ENCODE data around the gene MPPED1.

MPPED1 gene

GRCh38 chr22:43448048-43448447, 36.2 kb downstream of the MPPED1 start:
- DNase-seq (ENCODE audit: low spot score), result no peak

DNA sequence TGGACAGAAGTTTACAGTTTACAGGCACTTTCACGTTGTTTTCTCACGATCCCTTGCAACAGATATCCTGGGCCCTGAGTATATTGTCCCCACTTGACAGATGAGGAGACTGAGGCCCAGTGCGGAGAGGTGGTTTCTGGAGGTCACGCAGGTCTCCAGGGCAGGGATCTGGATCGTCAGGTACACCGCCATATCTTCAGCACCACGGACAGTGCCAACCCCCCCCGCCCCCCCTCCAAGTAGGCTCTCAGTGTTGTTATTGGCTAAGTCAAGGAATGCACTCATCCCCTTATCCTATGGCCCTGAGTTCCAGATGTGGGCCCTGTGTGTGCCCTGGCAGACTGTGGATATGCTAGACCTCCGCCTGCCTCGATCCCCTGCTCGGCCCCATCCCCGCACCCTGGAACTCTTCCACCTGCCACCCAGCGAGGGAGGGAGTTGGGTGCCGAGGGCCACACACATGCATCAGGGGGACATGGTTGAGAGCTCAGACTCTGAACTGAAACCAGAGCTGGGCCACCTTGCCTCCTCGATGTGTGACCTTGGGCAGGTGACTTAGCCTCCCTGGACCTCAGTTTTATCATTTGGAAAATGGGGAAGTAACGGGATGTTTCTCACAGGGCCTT, 37.5 kb downstream of the MPPED1 start:
- DNase-seq (ENCODE audit: low spot score), result no peak

DNA sequence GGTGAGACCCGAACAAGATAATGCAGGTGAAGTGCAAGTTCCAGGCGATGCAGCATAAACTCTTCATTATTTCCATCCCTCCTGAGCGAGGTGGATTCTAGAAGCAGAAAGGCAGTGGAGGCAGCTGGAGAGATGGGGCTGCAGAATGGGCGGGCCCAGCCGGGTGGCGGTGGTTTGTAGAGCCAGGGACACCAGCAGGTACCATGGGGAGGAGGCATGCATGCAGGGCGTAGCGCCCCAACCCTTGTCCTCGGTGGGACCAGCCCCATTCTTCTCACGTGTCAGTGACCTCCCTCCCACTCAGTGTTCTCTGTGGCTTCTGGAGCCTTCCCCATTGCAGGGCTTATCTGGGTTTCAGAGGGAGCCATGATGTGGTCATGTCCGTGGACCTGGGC, 38.0 kb downstream of the MPPED1 start:
- no peak for DNase-seq (ENCODE audit: low spot score)

GRCh38 chr22:43451371-43452050, 39.7 kb downstream of the MPPED1 start:
- no peak for DNase-seq (ENCODE audit: low spot score)

- no peak for DNase-seq (ENCODE audit: low spot score)
Measured at GRCh38 chr22:43455846-43456245, 44.0 kb downstream of the MPPED1 start.

DNA sequence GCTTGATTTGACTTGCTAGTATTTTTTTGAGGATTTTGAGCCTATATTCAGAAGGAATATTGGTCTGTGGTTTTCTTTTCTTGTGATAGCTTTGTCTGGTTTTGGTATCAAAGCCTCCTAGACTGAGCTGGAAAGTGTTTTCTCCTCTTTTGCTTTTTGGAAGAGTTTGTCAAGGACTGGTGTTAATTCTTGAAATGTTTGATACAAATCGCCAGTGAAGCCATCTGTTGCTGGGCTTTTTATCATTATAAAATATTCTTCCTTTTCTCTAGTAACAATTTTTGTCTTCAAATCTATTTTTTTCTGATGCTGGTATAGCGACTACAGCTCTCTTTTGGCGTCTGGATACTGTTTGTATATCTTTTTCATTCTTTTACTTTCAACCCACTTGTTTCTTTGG, 45.2 kb downstream of the MPPED1 start:
- no peak for DNase-seq (ENCODE audit: low spot score)

GRCh38 chr22:43462701-43463100, 50.9 kb downstream of the MPPED1 start:
- DNase-seq (ENCODE audit: low spot score), result no peak

DNA sequence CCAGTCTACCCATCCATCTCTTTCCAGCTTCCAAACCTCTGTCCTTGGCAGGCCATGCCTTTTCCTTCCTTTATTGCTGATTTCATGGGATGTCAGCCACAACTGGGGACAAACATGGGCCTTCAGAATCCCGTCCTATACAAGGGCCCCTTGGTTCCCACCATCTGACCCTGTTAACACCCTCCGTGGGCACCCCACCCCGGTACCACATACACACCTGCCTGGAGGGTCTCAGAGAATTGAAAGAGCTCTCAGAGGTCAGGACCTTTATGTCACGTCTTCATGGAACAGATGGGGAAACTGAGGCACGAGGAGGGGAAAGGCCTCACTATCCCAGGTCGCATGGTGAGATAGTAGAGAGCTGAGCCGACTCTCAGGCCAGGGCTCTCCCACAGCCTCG, 53.0 kb downstream of the MPPED1 start:
- DNase-seq (ENCODE audit: low spot score), result no peak

- DNase-seq (ENCODE audit: low spot score), result no peak
Measured at GRCh38 chr22:43465291-43466015, 53.6 kb downstream of the MPPED1 start.

- no peak for DNase-seq (ENCODE audit: low spot score)
Measured at GRCh38 chr22:43466710-43467109, 54.9 kb downstream of the MPPED1 start.

DNA sequence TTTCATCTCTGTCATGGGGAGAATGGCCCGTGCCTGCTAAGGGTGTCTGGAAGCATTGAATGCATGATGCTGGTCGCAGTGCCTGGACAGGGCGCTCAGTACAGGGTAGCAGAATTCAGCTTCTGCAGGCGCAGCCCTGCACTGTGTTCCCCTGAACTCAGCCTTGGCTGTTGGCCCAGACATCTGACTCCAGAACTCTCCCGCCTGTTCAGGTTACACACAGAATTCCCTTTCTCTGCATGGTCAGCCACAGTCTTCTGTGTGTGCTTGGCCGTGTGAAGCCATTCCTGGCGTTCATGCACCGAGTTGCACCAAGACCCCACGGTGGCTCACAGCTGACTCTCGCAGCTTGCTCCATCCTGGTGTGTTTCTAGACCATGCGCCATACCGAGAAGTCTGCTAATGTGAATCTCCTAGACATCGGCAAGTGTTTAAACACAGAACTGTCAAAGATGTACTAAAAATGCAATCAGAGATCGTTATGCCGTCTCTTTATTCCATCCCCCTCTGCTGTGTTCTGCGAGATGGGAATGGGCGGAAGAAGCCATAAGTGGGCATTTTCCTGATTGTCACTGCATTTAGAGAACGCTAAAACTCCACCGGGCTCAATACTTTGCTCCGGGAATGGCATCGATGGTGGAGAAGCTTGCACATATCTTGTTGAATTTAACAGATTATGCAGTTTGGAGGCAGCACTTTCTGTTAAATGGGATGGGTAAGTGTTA, 55.6 kb downstream of the MPPED1 start:
- no peak for DNase-seq (ENCODE audit: low spot score)

DNA sequence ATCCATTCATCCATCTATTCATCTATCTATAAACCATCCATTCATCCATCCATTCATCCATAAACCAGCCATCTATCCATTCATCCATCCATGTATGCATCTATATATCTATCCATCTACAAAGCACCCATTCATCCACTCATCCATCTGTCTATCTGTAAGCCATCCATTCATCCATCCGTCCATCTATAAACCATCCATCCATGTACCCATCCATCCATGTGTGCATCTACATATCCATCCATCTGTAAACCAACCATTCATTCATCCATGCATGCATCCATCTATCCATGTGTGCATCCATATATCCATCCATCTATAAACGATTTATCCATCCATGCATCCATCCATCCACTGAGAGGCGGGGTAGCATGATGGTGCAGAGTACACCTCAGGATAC, 58.4 kb downstream of the MPPED1 start:
- no peak for DNase-seq (ENCODE audit: low spot score)

DNA sequence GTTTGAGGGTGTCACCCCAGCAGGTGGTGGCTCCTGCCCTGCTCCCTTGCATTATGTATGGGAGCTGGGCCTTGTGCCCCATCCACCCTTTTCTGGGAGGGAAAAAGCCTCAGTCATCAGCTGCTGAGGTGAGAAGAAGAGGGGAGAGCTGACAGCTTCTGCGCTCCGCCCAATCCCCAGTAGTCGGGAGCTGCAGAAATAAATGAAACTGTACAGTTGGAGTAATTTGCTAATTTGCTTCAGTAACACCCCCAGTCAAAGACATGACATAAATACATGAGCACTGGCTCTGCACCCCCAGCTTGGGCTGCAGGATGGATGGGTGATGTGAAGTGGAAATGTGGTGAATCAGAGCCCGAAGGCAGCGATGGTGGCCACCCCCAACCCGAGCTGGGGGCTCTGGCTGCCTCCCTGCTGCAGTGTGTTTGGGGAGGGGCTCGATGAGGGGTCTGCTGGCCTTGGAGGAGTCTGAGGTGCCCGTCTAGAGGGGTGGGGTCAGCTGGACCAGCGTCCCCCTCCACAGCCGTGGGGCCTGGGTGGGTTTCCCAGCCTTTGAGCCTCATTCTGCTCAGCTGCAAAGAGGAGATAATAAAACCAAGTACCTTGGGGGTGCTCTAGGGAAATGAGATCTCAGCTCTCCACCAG, 59.2 kb downstream of the MPPED1 start:
- no peak for DNase-seq (ENCODE audit: low spot score)

GRCh38 chr22:43471606-43472135, 59.9 kb downstream of the MPPED1 start:
- DNase-seq (ENCODE audit: low spot score), result no peak

DNA sequence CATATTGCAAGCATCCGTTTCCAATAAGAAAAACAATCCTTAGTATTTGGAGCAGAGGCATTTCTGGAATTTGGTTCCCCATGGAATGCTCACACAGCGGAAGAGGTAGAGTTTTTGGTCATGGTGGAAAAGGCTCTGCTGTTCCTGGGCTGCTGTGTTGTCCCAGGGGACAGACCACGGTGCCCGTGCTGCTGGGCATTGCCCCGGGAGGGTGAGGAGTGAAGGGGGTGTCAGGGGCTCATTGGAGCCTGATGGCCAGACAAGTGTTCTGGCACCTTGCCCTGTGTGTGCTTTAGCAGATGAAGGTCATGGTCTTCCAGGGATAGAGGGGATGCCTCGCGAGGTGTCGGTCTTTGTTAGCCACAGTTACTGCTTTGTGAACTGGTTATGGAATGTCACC, 61.2 kb downstream of the MPPED1 start:
- no peak for DNase-seq (ENCODE audit: low spot score)

- DNase-seq (ENCODE audit: low spot score), result no peak
Measured at GRCh38 chr22:43473441-43473840, 61.6 kb downstream of the MPPED1 start.

DNA sequence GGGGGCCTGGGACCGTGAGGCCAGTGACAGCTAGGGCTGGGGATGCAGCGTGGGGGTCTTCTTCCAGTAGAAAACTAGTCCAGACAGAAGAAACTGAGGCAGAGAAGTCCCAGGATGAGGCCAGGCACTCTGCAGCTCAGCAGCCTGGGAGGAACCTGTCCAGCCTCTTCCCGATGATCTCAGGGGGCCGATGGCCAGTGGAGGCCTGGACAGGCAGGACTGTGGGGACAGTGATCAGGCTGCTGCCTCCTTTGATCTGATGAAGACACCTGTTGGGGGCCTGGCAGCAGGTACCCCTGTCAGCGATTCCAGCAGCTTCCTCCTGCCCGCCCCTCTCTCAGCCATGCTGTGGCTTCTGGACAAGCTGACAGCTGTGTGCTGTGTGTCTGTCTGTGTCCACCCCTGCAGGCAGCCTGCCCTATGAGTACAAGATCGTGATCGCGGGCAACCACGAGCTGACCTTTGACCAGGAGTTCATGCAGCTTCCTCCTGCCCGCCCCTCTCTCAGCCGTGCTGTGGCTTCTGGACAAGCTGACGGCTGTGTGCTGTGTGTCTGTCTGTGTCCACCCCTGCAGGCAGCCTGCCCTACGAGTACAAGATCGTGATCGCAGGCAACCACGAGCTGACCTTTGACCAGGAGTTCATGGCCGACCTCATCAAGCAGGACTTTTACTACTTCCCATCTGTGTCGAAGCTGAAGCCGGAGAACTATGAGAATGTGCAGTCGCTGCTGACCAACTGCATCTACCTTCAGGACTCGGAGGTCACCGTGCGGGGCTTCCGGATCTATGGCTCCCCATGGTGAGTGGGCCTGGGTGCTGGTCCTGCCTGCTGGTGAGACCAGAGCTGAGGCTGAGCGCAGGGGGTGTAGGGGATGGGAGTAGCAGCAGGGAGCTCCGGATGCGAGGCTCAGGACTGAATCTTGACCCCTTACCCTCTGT, 62.6 kb downstream of the MPPED1 start:
- DNase-seq (ENCODE audit: low spot score), result no peak

- DNase-seq (ENCODE audit: low spot score), result no peak
Measured at GRCh38 chr22:43475549-43476076, 63.8 kb downstream of the MPPED1 start.

DNA sequence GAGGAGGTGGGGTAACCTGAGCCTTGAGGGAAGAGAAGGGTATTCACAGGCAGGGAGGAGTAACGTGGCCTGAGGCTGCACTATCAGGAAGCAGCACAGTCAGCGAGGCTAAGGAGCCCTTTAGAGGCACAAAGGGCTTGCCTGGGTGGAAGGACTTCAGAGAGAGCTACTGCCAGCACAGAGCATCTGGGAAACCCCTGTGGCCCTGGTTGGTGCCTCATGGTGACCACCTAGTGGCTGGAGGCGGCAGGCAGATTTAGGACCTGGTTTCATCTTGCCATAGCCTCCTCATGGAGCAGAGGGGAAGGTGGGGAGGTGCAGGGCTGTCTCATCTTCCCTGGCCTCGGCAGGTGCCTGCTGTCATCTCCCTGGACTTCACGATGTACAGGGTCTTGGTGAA, 64.5 kb downstream of the MPPED1 start:
- DNase-seq (ENCODE audit: low spot score), result no peak

Data from AG20443 (cell line).